HepG2 (cell line): ENCODE results near the gene COX4I2.

Experiments used
- BHLHE40 ChIP-seq: IDR thresholded peaks from 2 replicates; pipeline ENCODE4 v1.6.1; 2011; ENCODE audit warnings: low read length, improper control_type of control experiment
- POLR2A ChIP-seq, 2 experiments: IDR thresholded peaks; 2 replicates each; pipeline ENCODE4 v1.6.1; 2011; ENCODE audit warnings: low read depth in 2 of 2, low read length in 2 of 2, mild to moderate bottlenecking in 1 of 2, moderate library complexity in 1 of 2; ENCODE audit not compliant: insufficient read depth in 1 of 2
- RBM22 ChIP-seq: fragments of 200-400 bp; formaldehyde crosslinking; optimal IDR thresholded peaks from 2 replicates; pipeline ENCODE3; 2017; ENCODE audit warnings: mild to moderate bottlenecking, low read length, moderate library complexity
- STAG1 ChIP-seq: sonication (generic); formaldehyde crosslinking; IDR thresholded peaks from 2 replicates; pipeline ENCODE4 v1.4.0; 2020; ENCODE audit warnings: missing genetic modification reagents
- YY1 ChIP-seq: IDR thresholded peaks from 2 replicates; pipeline ENCODE4 v1.6.1; 2011; ENCODE audit warnings: low read length, low read depth, moderate library complexity, mild to moderate bottlenecking; ENCODE audit not compliant: insufficient read depth, insufficient replicate concordance
- ZFYVE20 ChIP-seq: sonication (generic); formaldehyde crosslinking; IDR thresholded peaks from 2 replicates; pipeline ENCODE4 v1.8.0; 2023; ENCODE audit warnings: low read depth, mild to moderate bottlenecking, moderate library complexity, missing genetic modification reagents, borderline replicate concordance
- ZNF331 ChIP-seq: sonication (generic); formaldehyde crosslinking; IDR thresholded peaks from 2 replicates; pipeline ENCODE4 v1.4.0; 2020; ENCODE audit warnings: missing genetic modification reagents
- ZNF335 ChIP-seq: sonication (generic); formaldehyde crosslinking; IDR thresholded peaks from 2 replicates; pipeline ENCODE4 v1.4.0; 2020; ENCODE audit warnings: missing genetic modification reagents
- ZNF354B ChIP-seq: sonication (generic); formaldehyde crosslinking; IDR thresholded peaks from 2 replicates; pipeline ENCODE4 v1.8.0; 2022; ENCODE audit warnings: mild to moderate bottlenecking, missing genetic modification reagents
- ZNF362 ChIP-seq: sonication (generic); formaldehyde crosslinking; IDR thresholded peaks from 2 replicates; pipeline ENCODE4 v1.4.0; 2020; ENCODE audit warnings: missing genetic modification reagents, mild to moderate bottlenecking, borderline replicate concordance
- TF ChIP-seq, protein P1 (sequence below): sonication (generic); formaldehyde crosslinking; IDR thresholded peaks from 2 replicates; pipeline ENCODE4 v1.5.0; 2020; ENCODE audit warnings: mild to moderate bottlenecking, missing genetic modification reagents, moderate library complexity
- TF ChIP-seq, protein P2 (sequence below): sonication (generic); IDR thresholded peaks from 2 replicates; pipeline ENCODE4 v1.6.1; 2016; ENCODE audit warnings: low read depth, borderline replicate concordance

- no peak; a peak in 1 of 4 replicates for TF ChIP-seq POLR2A (IDR thresholded peaks at IDR 0.05; ENCODE audit: insufficient read depth in 1 of 2, low read depth in 2 of 2, low read length in 2 of 2)
- no peak for TF ChIP-seq BHLHE40
- TF ChIP-seq STAG1 (CRISPR knock-in tag) = no peak
- TF ChIP-seq, protein P1, sequence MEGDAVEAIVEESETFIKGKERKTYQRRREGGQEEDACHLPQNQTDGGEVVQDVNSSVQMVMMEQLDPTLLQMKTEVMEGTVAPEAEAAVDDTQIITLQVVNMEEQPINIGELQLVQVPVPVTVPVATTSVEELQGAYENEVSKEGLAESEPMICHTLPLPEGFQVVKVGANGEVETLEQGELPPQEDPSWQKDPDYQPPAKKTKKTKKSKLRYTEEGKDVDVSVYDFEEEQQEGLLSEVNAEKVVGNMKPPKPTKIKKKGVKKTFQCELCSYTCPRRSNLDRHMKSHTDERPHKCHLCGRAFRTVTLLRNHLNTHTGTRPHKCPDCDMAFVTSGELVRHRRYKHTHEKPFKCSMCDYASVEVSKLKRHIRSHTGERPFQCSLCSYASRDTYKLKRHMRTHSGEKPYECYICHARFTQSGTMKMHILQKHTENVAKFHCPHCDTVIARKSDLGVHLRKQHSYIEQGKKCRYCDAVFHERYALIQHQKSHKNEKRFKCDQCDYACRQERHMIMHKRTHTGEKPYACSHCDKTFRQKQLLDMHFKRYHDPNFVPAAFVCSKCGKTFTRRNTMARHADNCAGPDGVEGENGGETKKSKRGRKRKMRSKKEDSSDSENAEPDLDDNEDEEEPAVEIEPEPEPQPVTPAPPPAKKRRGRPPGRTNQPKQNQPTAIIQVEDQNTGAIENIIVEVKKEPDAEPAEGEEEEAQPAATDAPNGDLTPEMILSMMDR (CRISPR knock-in tag) = no peak
- no peak for TF ChIP-seq YY1
- TF ChIP-seq ZNF335 (CRISPR knock-in tag) = no peak
- no peak for TF ChIP-seq ZFYVE20
- no peak for TF ChIP-seq ZNF331 (CRISPR knock-in tag)
- no peak for TF ChIP-seq ZNF354B (CRISPR knock-in tag)
- TF ChIP-seq ZNF362 (CRISPR knock-in tag) = no peak
- TF ChIP-seq, protein P2, sequence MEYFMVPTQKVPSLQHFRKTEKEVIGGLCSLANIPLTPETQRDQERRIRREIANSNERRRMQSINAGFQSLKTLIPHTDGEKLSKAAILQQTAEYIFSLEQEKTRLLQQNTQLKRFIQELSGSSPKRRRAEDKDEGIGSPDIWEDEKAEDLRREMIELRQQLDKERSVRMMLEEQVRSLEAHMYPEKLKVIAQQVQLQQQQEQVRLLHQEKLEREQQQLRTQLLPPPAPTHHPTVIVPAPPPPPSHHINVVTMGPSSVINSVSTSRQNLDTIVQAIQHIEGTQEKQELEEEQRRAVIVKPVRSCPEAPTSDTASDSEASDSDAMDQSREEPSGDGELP = no peak
- TF ChIP-seq RBM22 = peak; percentile 96
These were observed 29.9 kb downstream of the COX4I2 start for GRCh38 chr20:31667315-31668285.
